AG08395 (cell line): ENCODE data around the gene DEFB113.
A peak's percentile ranks its signal among the peaks of the same experiment; 100 is the strongest.
"Not testable (repeated sequence)": the region's sequence is repeated elsewhere in the genome, so short reads cannot be mapped to it uniquely, and the experiment has no call there.

Experiments
- DNase-seq: peaks from one replicate; pipeline ENCODE4 v3.0.0; 2012; ENCODE audit warnings: mixed read lengths, low spot score

DEFB113 gene, protein sequence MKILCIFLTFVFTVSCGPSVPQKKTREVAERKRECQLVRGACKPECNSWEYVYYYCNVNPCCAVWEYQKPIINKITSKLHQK

GRCh38 chr6:49969605-49970004 lies at the start of gene DEFB113:
DEFB113 (minus strand) TSS chr6:49969625; CDS start chr6:49969625, 0 bp downstream.
- DNase-seq = no peak

DNA sequence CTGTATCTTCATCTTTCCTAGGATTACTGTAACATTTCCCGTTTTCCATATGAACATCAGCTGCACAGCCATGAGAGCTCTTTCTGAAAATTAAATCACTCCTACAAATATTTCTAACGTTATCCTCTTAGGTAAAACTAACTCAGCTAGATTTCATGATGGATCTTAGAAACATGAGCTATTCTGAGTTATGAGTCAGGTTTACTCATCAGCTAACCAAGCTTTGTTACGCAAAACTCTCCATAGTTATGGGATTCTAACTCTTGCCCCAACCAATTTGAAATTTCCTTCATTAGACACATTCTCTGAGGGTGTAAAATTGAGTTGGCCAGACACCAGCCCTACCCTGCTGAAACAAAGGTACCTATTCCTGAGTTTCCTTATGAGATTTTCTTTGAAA lies 38.4 kb upstream of the DEFB113 start:
- DNase-seq = peak; percentile 56

DNA sequence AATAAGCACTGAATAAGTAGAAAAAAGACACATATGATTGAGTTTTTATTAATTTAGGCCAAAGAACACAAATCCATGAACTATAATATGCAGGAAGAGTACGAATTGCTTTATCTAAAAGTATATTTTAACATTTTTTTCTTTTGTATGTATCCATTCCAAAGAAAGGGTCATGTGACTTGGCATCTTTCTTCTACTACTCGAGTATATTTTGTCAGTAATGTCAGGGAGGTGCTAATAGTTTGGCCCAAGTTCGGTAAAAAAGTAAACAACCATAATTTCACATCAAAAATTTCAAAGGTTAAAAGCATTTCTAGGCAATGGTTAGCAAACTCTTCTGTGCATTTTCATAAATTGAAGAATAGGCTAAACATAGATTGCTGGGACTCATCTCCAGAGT lies 33.7 kb upstream of the DEFB113 start:
- no peak for DNase-seq

DNA sequence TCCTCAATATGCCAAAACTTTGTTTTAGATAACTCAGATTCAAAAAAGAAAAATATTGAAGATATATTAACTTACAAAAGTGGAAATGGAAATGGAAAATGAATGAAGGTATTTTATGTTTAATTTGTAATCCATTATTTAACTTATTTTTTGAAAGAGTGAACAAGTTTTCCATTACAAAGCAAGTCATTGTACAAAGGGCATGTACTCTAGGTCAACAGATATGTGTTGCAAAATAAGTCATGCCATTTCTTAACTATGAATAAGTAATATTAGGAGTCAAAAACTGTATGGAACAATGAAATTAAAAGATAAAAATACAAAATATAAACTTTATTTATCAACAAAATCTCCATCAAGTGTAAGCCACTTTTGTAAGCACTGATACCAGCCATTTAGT lies 25.9 kb upstream of the DEFB113 start:
- no peak for DNase-seq

- DNase-seq = no peak
Measured at GRCh38 chr6:49988900-49989299, 19.5 kb upstream of the DEFB113 start.

- DNase-seq = no peak
Measured at GRCh38 chr6:49987749-49988148, 18.3 kb upstream of the DEFB113 start.

DNA sequence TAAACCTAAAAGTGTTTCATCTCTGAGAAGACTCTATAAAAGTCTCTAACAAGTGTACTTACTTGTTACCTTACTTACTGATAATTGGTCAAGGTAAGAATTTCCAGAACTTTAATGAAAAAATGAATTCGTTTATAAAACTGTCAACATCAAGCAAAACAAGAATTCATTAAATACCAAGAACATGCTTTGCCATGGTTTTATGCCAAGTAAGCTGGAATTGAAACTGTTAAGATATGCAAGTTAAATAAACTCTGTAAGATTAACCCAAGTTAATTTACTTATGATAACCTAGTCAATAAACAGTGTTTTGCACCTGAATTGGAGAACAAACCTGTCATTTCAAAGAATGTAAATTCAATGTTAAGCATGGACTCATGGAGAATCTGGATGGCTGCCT lies 17.1 kb upstream of the DEFB113 start:
- no peak for DNase-seq

DNA sequence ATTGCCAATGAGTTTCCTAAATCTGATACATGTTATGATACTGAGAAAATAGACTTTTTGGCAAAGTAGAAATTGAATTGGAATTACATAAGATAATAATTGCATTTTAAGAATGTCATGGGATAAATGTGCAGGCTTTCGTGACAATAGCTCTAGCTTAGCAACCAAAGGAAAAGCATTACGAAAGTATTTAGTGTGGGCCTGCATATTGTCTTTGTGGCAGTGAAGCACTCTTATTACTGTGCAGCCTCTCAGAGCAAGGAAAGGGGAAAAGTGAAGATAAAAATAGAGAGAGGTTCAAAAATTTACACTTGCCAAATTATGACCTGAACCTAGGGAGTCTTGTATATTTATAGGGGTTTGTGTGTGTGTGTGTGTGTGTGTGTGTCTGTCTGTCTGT lies 12.6 kb upstream of the DEFB113 start:
- no peak for DNase-seq

DNA sequence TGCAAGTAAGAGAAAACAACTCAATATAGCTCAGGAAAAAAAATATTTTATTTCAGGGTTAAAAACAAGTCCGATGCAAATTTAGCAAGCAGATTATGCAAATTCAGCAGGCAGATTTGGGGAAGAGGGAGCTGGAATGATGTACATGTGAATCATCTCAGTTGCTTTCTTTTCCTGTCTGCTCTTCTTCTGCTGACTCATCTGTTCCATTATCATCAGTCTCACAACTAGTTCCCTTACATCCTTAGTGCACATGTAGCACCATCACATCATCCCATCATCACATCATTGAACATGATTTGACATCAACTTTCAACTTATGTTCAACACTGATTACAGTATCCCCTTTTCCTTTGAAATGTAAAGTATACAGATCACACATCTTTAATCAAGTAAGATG lies 11.5 kb upstream of the DEFB113 start:
- peak; percentile 52 for DNase-seq

- no peak for DNase-seq
Measured at GRCh38 chr6:49979584-49979983, 10.2 kb upstream of the DEFB113 start.

DNA sequence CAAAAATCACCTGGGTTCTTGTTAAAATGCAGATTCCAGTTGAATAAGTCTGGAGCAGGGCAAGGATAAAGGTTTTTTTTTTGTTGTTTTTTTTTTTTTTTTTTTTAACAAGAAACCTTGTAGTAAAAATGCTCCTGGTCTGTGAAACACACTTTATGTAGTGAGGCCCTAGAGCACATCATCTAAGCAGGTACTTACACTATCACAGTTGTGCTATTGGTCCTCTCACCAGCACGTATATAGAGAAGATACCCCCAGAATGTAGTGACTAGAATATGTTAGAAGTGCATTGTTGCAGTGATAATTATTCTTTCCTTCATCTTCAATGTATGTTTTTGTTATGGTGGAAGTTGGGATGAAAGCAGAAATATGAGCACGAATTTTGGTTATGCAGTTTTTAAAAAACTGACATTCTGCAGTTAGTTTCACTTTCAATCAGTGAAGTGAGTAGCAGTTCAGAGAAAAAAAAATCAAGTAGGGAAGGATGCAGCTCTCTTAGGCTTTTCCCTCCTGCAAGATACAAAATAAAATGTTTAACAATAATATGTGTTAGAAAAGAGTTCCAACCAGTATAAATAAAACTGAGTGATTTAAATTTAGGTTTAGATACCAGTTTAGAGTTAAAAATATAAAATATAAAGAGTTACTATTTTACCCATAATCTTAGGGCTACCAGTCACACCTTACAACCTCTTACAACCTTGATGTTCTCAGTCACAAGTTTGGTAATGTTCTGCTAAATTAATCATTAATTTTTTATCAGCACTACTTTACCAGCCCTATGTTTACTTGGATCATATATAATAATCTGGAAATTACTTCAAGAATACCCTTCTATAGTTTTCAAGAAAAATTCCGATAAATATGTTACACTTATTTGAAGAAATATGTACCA lies 9.2 kb upstream of the DEFB113 start:
- DNase-seq = no peak

GRCh38 chr6:49966823-49967222 lies 2.6 kb downstream of the DEFB113 start:
- no peak for DNase-seq

- DNase-seq = no peak
Measured at GRCh38 chr6:49966334-49966733, 3.1 kb downstream of the DEFB113 start.

DNA sequence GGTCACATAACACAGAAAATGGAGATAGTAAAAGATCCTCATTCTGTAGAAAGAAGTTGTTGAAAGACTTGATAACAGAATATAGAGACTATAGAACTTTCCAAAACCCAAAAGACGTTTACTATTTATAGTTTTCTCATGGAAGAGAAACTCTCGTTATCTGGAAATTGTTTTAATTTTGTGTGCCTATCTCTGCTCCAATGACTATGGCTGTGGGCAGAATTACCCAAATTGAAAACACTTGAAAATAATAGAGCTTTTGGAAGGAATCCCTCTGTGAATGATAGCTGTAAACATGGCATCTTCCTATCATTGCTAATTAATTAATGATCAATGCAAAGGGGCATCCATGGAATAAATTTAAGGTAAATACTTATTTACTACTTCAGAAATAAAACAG lies 5.4 kb downstream of the DEFB113 start, which contains the start of gene DEFB114:
Gene DEFB114, minus strand, starts transcription at position 101 of the 400 bp plus-strand sequence. Its CDS starts 59 bp downstream, at position 42.
- DNase-seq = no peak

DNA sequence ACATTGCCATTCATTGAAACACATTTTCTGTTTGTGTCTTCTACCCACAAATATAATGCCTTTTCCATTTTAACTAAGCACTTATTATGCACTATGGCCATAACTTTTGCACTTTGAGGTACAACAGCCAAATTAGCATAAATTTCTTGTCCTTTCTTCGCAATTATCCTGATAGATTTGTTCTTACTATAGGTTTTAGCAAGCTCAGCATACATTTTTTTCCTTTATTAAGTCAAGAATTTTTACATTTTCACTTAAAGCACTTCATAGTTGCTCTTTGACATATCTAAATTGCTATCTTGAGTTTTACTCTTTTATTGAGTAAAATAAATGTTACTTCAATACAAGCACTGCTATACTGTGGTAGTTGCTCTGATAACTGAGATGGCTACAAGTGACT lies 11.2 kb downstream of the DEFB113 start:
- no peak for DNase-seq

- DNase-seq = no peak
Measured at GRCh38 chr6:49955847-49956246, 13.6 kb downstream of the DEFB113 start.

DNA sequence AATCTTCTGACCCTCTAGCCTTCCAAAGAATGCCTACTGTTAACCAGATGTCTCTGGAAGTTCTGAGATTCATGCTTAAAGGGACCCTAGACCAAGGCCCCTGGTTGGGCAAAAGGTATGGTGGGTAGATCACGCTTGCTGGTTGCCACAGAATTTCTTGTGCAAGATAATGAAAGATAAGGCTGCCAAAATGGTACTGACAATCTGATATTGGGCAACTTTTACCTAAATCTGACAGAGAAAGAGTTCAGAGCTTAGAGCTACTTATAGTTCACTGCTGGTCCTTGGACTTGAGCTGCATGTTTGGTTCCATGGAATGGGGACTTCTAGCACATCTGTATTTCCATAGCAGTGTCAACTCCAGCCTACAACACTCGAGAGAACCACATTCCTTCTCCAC lies 17.5 kb downstream of the DEFB113 start:
- no peak for DNase-seq

GRCh38 chr6:49950415-49950751 lies 19.0 kb downstream of the DEFB113 start:
- DNase-seq = no peak

- no peak for DNase-seq
Measured at GRCh38 chr6:49949062-49949461, 20.4 kb downstream of the DEFB113 start.

DNA sequence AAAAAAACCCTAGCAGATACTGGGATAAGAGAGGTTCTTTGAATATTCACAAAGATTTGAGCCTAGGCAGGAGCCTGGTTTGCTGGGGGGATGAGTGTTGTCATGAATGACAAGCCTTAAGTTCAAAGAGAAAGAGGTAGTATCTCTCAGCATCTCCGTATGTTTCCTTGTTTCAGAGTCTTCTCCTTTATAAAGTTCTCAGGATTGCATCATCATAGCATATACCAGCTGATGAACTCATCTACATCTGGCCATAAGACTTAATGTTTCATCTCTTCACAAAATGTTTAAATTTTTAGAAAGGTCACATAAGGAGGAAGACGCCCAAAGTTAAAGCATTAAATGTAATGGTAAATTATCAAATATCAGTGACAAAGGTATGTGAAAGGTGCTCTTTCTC lies 22.6 kb downstream of the DEFB113 start:
- no peak for DNase-seq

- not testable (repeated sequence) for DNase-seq
Measured at GRCh38 chr6:49944068-49944467, 25.4 kb downstream of the DEFB113 start.

- no peak for DNase-seq
Measured at GRCh38 chr6:49939993-49940498, 29.4 kb downstream of the DEFB113 start.

- DNase-seq = no peak
Measured at GRCh38 chr6:49937811-49938210, 31.6 kb downstream of the DEFB113 start.

- no peak for DNase-seq
Measured at GRCh38 chr6:49937017-49937416, 32.4 kb downstream of the DEFB113 start.
